ENCODE results near the gene FAM83E. TPM values are rescaled to one million over a fixed set of nuclear protein-coding genes. Genes with fewer than 3 reads are reported as not detected.

The FAM83E gene
- total and polyA plus RNA-seq, 10 of the 15 experiments (the other 5 are each of a cell fraction or from before 2014, with no cell fraction given): 0.14 to 2.5 (median 0.33) TPM; not detected in 4

GRCh38 chr19:48588670-48589401 lies 26.0 kb downstream of the FAM83E start:
- no peaks in the 10 kb centered on the region for H3K79me2 ChIP-seq (ENCODE audit: control insufficient read depth, insufficient read depth, low read length)
- H3K27me3 ChIP-seq (replicated peaks in 1 of 2; ENCODE audit: control insufficient read depth in 2 of 2, insufficient read depth in 2 of 2, low read length in 1 of 2): peaks cover 0 to 2% of the 10 kb centered on the region in 2 experiments; a peak in 1 of 4 replicates
- no TSS peak for BruUV-seq (replicated peaks)
- no peak overlapping the region for H3K4me3 ChIP-seq
- intact Hi-C loops (cut with micrococcal nuclease; ENCODE audit: unreplicated experiment) (no loop called here), in situ Hi-C loops (cut with MboI) (loop anchor here (5.0 kb wide), 1 partner anchor 272 kb away; no protein-coding TSS in a partner anchor)
- no peaks in the 10 kb centered on the region for H3K9me3 ChIP-seq (replicated peaks; ENCODE audit: control insufficient read depth, insufficient read depth, low read length)
- no peaks in the 10 kb centered on the region for H4K20me1 ChIP-seq (ENCODE audit: control insufficient read depth, insufficient read depth)
- CTCF ChIA-PET: interaction anchor here (0.6 to 9.9 kb wide), 12 partner anchors 9 to 350 kb away, joined by 3 to 155 read pairs (median 3); no protein-coding TSS in a partner anchor
- H3K4me1 ChIP-seq (ENCODE audit: control insufficient read depth, insufficient read depth, low read length): peaks cover 4% of the 10 kb centered on the region
- no peak overlapping the region for H3K9ac ChIP-seq (ENCODE audit: control insufficient read depth, insufficient read depth, low read length)
- FAIRE-seq: peak; percentile 27
- peak overlapping the region; percentile 72 for H2AFZ ChIP-seq (ENCODE audit: control insufficient read depth, low read depth, low read length)
- 7% methylated on average over 27 of the region's 36 CpGs for WGBS (ENCODE audit: insufficient coverage, insufficient replicate concordance, low lambda C conversion rate, missing lambda C conversion rate)
- peak; percentile 92 for ATAC-seq
- DNase-seq (ENCODE audit: low read depth, low spot score): no peak
- RAD21 ChIA-PET (ENCODE audit: unreplicated experiment): interaction anchor here (0.6 to 6.8 kb wide), 4 partner anchors 82 to 322 kb away, joined by 3 to 69 read pairs (median 4); no protein-coding TSS in a partner anchor
- peak overlapping the region; percentile 77 for H3K4me2 ChIP-seq (ENCODE audit: control insufficient read depth, insufficient read depth)
- POLR2A ChIA-PET: no interaction called here
- SMC1A ChIA-PET (ENCODE audit: uncharacterized antibody, unreplicated experiment): interaction anchor here (0.7 to 0.8 kb wide), 2 partner anchors 20 kb away, joined by 3 read pairs; no protein-coding TSS in a partner anchor
- H3K27ac ChIP-seq (ENCODE audit: control insufficient read depth, insufficient read depth): no peak overlapping the region
- no peaks in the 10 kb centered on the region for H3K36me3 ChIP-seq (ENCODE audit: control insufficient read depth in 2 of 2, insufficient read depth in 2 of 2, low read length in 1 of 2)
- TF ChIP-seq HDAC2 (IDR thresholded peaks at IDR 0.05) (0 out of 2 replicates have a peak, but pooled peaks have one; percentile 77), GATAD2B (conservative IDR thresholded peaks at IDR 0.05; ENCODE audit: low read depth) (peak; percentile 39; the same call in 1 of the 2 replicates), ZNF217 (IDR thresholded peaks at IDR 0.05) (peak; percentile 84; the same call in 1 of the 2 replicates), RUNX3 (IDR thresholded peaks at IDR 0.05; ENCODE audit: low read length) (peak; percentile 49), KLF5 (IDR thresholded peaks at IDR 0.05; ENCODE audit: partially characterized antibody) (peak; percentile 62), IKZF1 (conservative IDR thresholded peaks at IDR 0.05) (peak; percentile 52), IRF4 (IDR thresholded peaks at IDR 0.05; ENCODE audit: low read depth, low read length) (peak; percentile 19; the same call in 1 of the 2 replicates), LARP7 (IDR thresholded peaks at IDR 0.05) (0 out of 2 replicates have a peak, but pooled peaks have one; percentile 48), HDGF (IDR thresholded peaks at IDR 0.05) (peak; percentile 82), CTCF (IDR thresholded peaks at IDR 0.05 in 2 of 3, conservative IDR thresholded peaks at IDR 0.05 in 1 of 3; ENCODE audit: control insufficient read depth in 2 of 3, extremely low read depth in 1 of 3, insufficient read depth in 1 of 3, low read depth in 3 of 3, low read length in 3 of 3) (peak; percentile 93 to 97 (median 94)), BHLHE40 (IDR thresholded peaks at IDR 0.05; ENCODE audit: borderline replicate concordance in 1 of 2, low read depth in 2 of 2, low read length in 1 of 2) (peak in 1 of 2 experiments; percentile 26; a peak in 1 of 4 replicates), MLLT1 (IDR thresholded peaks at IDR 0.05) (peak; percentile 57; the same call in 1 of the 2 replicates), ASH2L (IDR thresholded peaks at IDR 0.05; ENCODE audit: borderline replicate concordance, low read depth) (no peak), TCF12 (IDR thresholded peaks at IDR 0.05; ENCODE audit: low read depth, low read length) (0 out of 2 replicates have a peak, but pooled peaks have one; percentile 9), KDM1A (IDR thresholded peaks at IDR 0.05; ENCODE audit: borderline replicate concordance) (0 out of 2 replicates have a peak, but pooled peaks have one; percentile 42), NRF1 (conservative IDR thresholded peaks at IDR 0.05; ENCODE audit: low read depth, low read length) (no peak), CREB1 (IDR thresholded peaks at IDR 0.05; ENCODE audit: low read depth) (peak; percentile 44; the same call in 1 of the 2 replicates), SMAD1 (IDR thresholded peaks at IDR 0.05; ENCODE audit: low read depth, partially characterized antibody) (no peak), SMC3 (IDR thresholded peaks at IDR 0.05; ENCODE audit: borderline replicate concordance, low read length) (peak; percentile 60), BCL11A (IDR thresholded peaks at IDR 0.05; ENCODE audit: low read depth, low read length) (0 out of 2 replicates have a peak, but pooled peaks have one; percentile 3), NFYB (IDR thresholded peaks at IDR 0.05; ENCODE audit: insufficient read depth, low read depth, low read length) (no peak), IKZF2 (IDR thresholded peaks at IDR 0.05) (0 out of 4 replicates have a peak, but pooled peaks of 1 of the 2 experiments have one; percentile 29)

Measured in GM12878 (cell line).